ENCODE measurements around the gene ABCB11. TPM values are rescaled to one million over a fixed set of nuclear protein-coding genes. Genes with fewer than 3 reads are reported as not detected.

ABCB11 gene
- total and polyA plus RNA-seq, 2 of the 4 experiments (the other 2 are of a cell fraction), result not detected

DNA sequence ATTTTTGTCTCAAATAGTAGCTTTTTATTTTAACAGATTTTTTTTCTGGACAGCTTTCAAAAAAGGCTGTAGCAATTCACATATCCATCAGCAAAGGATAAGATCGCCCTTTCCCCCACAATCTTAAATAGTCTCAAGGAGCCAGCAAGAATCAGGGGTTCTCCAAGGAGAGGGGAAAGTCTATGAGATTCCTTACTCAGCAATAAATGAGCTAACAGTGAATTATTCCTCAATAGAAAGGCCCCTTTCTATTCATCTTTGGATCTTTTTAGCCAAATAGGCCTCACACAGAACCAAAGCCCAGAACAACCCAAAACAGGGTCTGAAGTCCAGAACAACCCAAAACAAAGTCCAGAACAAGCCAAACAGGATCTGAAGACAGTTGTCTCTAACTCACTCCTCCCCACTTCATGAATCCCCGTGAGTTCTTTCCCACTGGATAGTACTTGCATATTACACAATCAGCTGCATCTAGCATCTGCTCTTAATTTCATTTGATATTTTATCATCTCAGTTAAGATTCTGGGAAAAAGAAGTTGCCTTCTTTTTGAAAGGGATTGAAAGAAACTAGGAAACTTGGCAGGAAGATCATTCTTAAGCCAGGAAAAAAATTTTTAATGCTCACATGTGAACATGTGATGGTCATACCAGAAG, 34.9 kb upstream of the ABCB11 start:
- H3K27me3 ChIP-seq (ENCODE audit: control insufficient read depth, insufficient read depth, low read length), result no peaks in the 10 kb centered on the region
- no peak overlapping the region for H2BK120ac ChIP-seq (ENCODE audit: low read depth, low read length)
- H3K4me2 ChIP-seq (ENCODE audit: low read depth, low read length), result no peak overlapping the region
- in situ Hi-C loops (cut with MboI; ENCODE audit: low sequenced_read_pairs), result no loop called here
- no peak for ATAC-seq (ENCODE audit: low read depth)
- H4K91ac ChIP-seq (ENCODE audit: insufficient read depth, low read depth, low read length), result no peak overlapping the region
- no peaks in the 10 kb centered on the region for H3K9me1 ChIP-seq (ENCODE audit: insufficient read depth, low read length)
- no peaks in the 10 kb centered on the region for H4K20me1 ChIP-seq (ENCODE audit: insufficient read depth, low read length)
- H2AK5ac ChIP-seq (ENCODE audit: low read depth, low read length), result no peak overlapping the region
- H3K18ac ChIP-seq (ENCODE audit: low read depth, low read length), result no peak overlapping the region
- peak; percentile 62 for TF ChIP-seq MAFK (IDR thresholded peaks at IDR 0.05; ENCODE audit: low read depth, low read length)
- TF ChIP-seq, protein P1, sequence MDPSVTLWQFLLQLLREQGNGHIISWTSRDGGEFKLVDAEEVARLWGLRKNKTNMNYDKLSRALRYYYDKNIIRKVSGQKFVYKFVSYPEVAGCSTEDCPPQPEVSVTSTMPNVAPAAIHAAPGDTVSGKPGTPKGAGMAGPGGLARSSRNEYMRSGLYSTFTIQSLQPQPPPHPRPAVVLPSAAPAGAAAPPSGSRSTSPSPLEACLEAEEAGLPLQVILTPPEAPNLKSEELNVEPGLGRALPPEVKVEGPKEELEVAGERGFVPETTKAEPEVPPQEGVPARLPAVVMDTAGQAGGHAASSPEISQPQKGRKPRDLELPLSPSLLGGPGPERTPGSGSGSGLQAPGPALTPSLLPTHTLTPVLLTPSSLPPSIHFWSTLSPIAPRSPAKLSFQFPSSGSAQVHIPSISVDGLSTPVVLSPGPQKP (IDR thresholded peaks at IDR 0.05; ENCODE audit: borderline replicate concordance, low read depth, low read length), result no peak
- H4K5ac ChIP-seq (ENCODE audit: low read depth, low read length), result no peak overlapping the region
- 0 out of 2 replicates have a peak, but pooled peaks cover 2% of the 10 kb centered on the region for H3K9me3 ChIP-seq (ENCODE audit: control insufficient read depth, insufficient read depth, low read length)
- no peak overlapping the region for H2AK9ac ChIP-seq (replicated peaks; ENCODE audit: low read depth, low read length, poor library complexity)
- H4K8ac ChIP-seq (ENCODE audit: low read depth in 2 of 2, low read length in 2 of 2), result no peak overlapping the region
- CTCF ChIA-PET, result no interaction called here
- dilution Hi-C loops (cut with HindIII; ENCODE audit: low sequenced_read_pairs, unreplicated experiment), result no loop called here
- no peaks in the 10 kb centered on the region for H3K79me1 ChIP-seq (ENCODE audit: low read depth in 1 of 2, low read length in 2 of 2)
- H2BK20ac ChIP-seq (ENCODE audit: low read depth, low read length), result no peak overlapping the region
- intact Hi-C loops (cut with micrococcal nuclease), result no loop called here
- H3K27ac ChIP-seq (ENCODE audit: insufficient read depth, low read length), result no peak overlapping the region
- POLR2A ChIA-PET (ENCODE audit: unreplicated experiment), result no interaction called here
- H3K36me3 ChIP-seq (ENCODE audit: control insufficient read depth, insufficient read depth, low read length), result no peaks in the 10 kb centered on the region
- H3K9ac ChIP-seq (ENCODE audit: low read depth, low read length), result no peak overlapping the region
- H3K23ac ChIP-seq (ENCODE audit: low read depth, low read length), result no peak overlapping the region
- H3K56ac ChIP-seq (ENCODE audit: extremely low read depth, insufficient read depth, low read length), result no peak overlapping the region
- no peak overlapping the region for H3K4me3 ChIP-seq (ENCODE audit: insufficient read depth, low read depth, low read length)
- no peak for DNase-seq
- no TSS peak for BruUV-seq (replicated peaks)
- no peak overlapping the region for H2AFZ ChIP-seq (replicated peaks; ENCODE audit: low read length, poor library complexity)
- no peaks in the 10 kb centered on the region for H3K4me1 ChIP-seq (ENCODE audit: control insufficient read depth, insufficient read depth, low read length)
- H2BK5ac ChIP-seq (ENCODE audit: low read depth, low read length, poor library complexity, severe bottlenecking), result no peak overlapping the region
- no peak overlapping the region for H3K14ac ChIP-seq (replicated peaks; ENCODE audit: low read depth, low read length)
- no CpG with 5 or more reads among the region's 2 CpGs for WGBS, 2 experiments (ENCODE audit: extremely low coverage in 2 of 2, insufficient read length in 1 of 2)
- H2BK15ac ChIP-seq (ENCODE audit: low read depth, low read length), result no peak overlapping the region
- no peak overlapping the region for H3K4ac ChIP-seq (ENCODE audit: low read depth, low read length)

Measured in IMR-90 (cell line).